Ovary (tissue), 9 donors: ENCODE data around the gene INPP4A. TPM values are rescaled to one million over a fixed set of nuclear protein-coding genes. Genes with fewer than 3 reads are reported as not detected.

Experiments
- DNase-seq, 5 donors: peaks; one replicate each; pipeline ENCODE4 v3.0.0-alpha.2; 2019 to 2020
- H3K27ac ChIP-seq, 2 donors: fragments of 200-600 bp; one replicate each; pipeline versions ENCODE4 v1.5.1 to v1.8.0; 2019 to 2022
- H3K27me3 ChIP-seq: fragments of 200-600 bp; one replicate; pipeline ENCODE4 v1.8.0; 2022
- H3K36me3 ChIP-seq: fragments of 200-600 bp; sonication (generic); one replicate; pipeline ENCODE4 v1.5.1; 2019
- H3K4me1 ChIP-seq: one replicate; pipeline ENCODE4 v1.8.1; 2013; ENCODE audit warnings: mild to moderate bottlenecking, moderate library complexity; ENCODE audit not compliant: insufficient read depth
- H3K4me3 ChIP-seq: fragments of 200-600 bp; sonication (generic); one replicate; pipeline ENCODE4 v1.5.1; 2017
- H3K9me3 ChIP-seq, 2 donors: fragments of 200-600 bp in 1 of 2; sonication (generic) in 1 of 2; one replicate each; pipeline versions ENCODE4 v1.5.1 to v1.8.1; 2013 to 2019; ENCODE audit warnings: mild to moderate bottlenecking in 1 of 2, moderate library complexity in 1 of 2
- EP300 ChIP-seq: sonication (generic); formaldehyde crosslinking; IDR thresholded peaks from one replicate; pipeline ENCODE4 v1.6.1; 2017; ENCODE audit warnings: antibody characterized with exemption
- POLR2A ChIP-seq: fragments of 450-650 bp; IDR thresholded peaks from one replicate; pipeline ENCODE4 v1.6.1; 2017; ENCODE audit warnings: antibody characterized with exemption, mild to moderate bottlenecking, moderate library complexity
- WGBS, 3 donors: extraction: QIAGEN DNeasy Blood & Tissue Kit in 1 of 3; methylation state at CpG; one replicate each; pipeline versions ENCODE4 v1.1.5 to v1.1.7; 2013 to 2017; 5-methylcytosine and 5-hydroxymethylcytosine counted together
- intact Hi-C, 4 donors: fragments of 100-400 bp; cut with DNase I; formaldehyde crosslinking; loops; one replicate each; pipeline versions ENCODE4 v1.11.0 to v1.15.1; 2022 to 2023
- polyA plus RNA-seq, 2 donors: library from polyadenylated mRNA; stranded (reverse); fragments of 200-250 nt in 1 of 2; fragments of 350-450 nt in 1 of 2; fragmentation: Illumina TruSeq in 1 of 2; extraction: RNeasy Lipid Tissue Mini Kit (QIAGEN cat#74804) in 1 of 2; gene quantifications; one replicate each; pipeline ENCODE4 v1.2.3, GENCODE V29; 2013 to 2014
- total RNA-seq, 7 donors: library from RNA; depleted of rRNA in 2 of 7; stranded (reverse); fragments of >200 nt in 2 of 7; fragmentation: NEBNext Ultra II Directional in 3 of 7; extraction: Animal tissue kit (Norgen Biotek cat#: 25700) in 3 of 7; gene quantifications; one replicate each; pipeline versions ENCODE4 v1.1.0 to v1.2.4, GENCODE V29; 2016 to 2023
- TF ChIP-seq, protein P1 (sequence below), 3 donors: fragments of 450-650 bp in 2 of 3; fragments of 200-600 bp in 1 of 3; IDR thresholded peaks; one replicate each; pipeline versions ENCODE4 v1.5.1 to v1.8.0; 2016 to 2022; ENCODE audit warnings: antibody characterized with exemption in 3 of 3, mild to moderate bottlenecking in 1 of 3
- donor health status: DM: no; HTN: no; CAD: no; lungs with moderate emphysema.
- donor health status: DM: no; HTN: no; CAD: no.
- donor health status: Bipolar disorder and iron deficiency.
- donor health status: DM: yes; HTN: yes; CAD: no.
- donor health status: DM: no; HTN: no; CAD: no.
- donor health status: DM: yes; HTN: yes; CAD: no.

The INPP4A gene
- total and polyA plus RNA-seq, 9 donors: 7.5 to 25.8 (median 16.2) TPM

DNA sequence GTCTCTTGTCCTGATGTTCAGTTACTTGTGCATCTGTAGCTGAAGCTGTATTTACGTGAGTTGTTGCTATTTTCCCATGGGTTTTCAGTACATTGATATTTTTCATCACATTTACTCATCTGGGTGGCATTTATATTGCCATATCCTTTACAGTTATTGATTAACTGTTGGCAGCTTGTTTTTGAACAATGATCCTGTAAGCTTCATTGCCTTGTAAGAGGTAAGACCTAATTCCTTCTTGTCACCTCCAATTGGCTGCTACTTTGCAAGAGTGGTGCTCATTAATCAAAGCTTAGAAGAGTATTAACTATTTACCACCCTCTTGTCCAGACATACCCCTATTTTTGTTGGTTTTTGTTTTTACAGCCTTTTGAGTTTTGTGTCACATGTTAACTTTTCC lies 88.9 kb downstream of the INPP4A start:
- no peaks in the 10 kb centered on the region for H3K27me3 ChIP-seq
- intact Hi-C loops: no loop called here
- no peaks in the 10 kb centered on the region for H3K4me1 ChIP-seq
- no peak overlapping the region for H3K4me3 ChIP-seq
- TF ChIP-seq POLR2A (no peak), EP300 (no peak)
- TF ChIP-seq, protein P1, sequence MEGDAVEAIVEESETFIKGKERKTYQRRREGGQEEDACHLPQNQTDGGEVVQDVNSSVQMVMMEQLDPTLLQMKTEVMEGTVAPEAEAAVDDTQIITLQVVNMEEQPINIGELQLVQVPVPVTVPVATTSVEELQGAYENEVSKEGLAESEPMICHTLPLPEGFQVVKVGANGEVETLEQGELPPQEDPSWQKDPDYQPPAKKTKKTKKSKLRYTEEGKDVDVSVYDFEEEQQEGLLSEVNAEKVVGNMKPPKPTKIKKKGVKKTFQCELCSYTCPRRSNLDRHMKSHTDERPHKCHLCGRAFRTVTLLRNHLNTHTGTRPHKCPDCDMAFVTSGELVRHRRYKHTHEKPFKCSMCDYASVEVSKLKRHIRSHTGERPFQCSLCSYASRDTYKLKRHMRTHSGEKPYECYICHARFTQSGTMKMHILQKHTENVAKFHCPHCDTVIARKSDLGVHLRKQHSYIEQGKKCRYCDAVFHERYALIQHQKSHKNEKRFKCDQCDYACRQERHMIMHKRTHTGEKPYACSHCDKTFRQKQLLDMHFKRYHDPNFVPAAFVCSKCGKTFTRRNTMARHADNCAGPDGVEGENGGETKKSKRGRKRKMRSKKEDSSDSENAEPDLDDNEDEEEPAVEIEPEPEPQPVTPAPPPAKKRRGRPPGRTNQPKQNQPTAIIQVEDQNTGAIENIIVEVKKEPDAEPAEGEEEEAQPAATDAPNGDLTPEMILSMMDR (IDR thresholded peaks at IDR 0.05): no peak
- WGBS, 3 donors: 89 to 93% (median 92%) methylated on average over 1 of the region's 1 CpG
- DNase-seq: no peak
- H3K9me3 ChIP-seq: no peaks in the 10 kb centered on the region
- no peak overlapping the region for H3K27ac ChIP-seq
- no peaks in the 10 kb centered on the region for H3K36me3 ChIP-seq

DNA sequence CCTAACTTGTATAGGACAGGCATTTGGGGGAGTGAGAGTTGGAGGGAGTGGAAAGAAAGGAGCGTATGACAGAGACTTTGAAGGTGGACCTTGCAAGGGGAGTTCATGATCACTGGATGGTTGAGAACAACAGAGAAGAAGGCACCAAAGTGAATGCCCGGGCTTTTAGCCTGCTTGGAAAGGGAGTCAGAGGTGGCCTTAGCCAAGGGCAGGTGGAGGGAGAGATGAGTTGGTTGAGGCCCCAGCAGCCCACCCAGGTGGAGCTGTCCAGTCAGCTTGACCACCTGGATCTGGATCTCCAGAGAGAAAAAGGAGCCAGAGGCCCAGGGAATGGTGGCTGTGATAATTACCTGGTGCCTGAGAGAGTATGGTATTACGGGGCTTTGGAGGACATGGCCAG lies 90.1 kb downstream of the INPP4A start:
- no peak overlapping the region for H3K4me3 ChIP-seq
- no peaks in the 10 kb centered on the region for H3K36me3 ChIP-seq
- H3K27me3 ChIP-seq: no peaks in the 10 kb centered on the region
- 91 to 94% (median 93%) methylated on average over 3 of the region's 3 CpGs for WGBS, 3 donors
- H3K27ac ChIP-seq: no peak overlapping the region
- H3K9me3 ChIP-seq: no peaks in the 10 kb centered on the region
- DNase-seq: no peak
- TF ChIP-seq POLR2A (no peak), EP300 (no peak)
- TF ChIP-seq, protein P1 (IDR thresholded peaks at IDR 0.05): no peak
- H3K4me1 ChIP-seq: no peaks in the 10 kb centered on the region
- intact Hi-C loops: no loop called here

DNA sequence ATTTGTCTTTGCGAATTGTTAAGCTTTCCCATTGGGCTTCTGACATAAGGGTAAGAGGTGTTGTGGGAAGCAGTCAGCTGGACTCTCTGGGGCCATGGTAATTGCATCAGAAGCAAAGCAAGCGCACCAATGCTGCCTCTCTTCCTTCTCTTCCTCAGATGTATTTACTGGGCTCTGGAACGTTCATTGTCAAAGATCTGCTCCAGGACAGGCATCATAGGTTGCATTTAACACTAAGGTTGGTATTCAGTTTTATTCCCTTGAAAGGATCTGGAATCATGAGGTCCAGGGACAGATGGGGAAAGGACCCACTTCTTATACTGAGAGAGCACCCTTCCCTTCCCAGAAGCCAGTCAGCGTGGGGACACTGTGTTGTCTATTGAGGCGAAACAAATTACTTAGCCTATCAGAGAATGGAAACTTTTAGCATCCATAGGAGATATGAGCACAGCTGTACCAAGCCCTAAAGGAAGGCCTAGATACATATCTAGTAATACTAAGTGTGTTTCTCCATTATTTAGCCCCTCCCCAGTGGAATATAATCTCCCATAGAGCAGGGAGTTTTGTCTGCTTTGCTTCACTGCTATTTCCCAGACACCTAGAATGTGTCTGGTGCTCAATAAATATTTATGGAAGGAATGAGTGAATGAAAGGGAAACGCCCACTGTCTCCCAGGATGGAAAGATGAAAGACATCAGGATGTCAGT lies 91.5 kb downstream of the INPP4A start:
- WGBS, 3 donors: 91 to 96% (median 94%) methylated on average over 6 of the region's 6 CpGs
- H3K4me3 ChIP-seq: no peak overlapping the region

DNA sequence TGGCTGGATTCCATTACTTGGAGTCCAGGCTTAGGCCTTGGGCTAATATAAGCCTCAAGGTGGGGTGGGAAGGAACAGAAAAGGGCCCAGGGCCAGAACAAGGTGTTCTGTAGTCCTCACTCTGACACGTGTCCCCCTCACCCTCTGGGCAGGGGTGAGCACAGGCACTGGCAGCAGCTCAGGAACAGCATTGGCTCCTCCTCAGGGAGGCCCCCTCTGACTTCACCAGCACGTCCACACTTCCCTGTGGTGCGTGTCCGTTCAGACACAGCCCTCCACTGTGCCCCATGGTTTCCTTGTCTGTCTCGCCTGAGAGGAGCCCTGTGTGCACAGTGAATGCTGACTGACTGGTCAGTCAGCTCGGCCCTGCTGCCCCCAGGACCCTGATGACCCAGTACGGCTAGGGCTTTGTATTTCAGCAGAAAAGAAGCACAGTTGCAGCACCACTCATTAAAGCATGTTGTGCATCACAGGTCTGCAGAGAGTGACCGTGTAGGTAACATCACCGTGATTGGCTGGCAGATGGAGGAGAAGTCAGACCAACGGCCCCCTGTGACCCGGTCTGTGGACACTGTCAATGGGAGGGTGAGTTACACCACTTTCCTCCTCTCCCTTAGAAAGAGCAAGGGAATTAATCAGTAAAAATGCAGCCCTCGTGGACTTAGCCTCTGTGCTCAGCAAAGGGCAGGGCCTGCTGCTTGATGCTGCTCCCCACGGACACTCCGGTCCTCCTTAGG lies 92.9 kb downstream of the INPP4A start:
- intact Hi-C loops: no loop called here
- no peak for DNase-seq
- Histone ChIP-seq H3K36me3 (no peaks in the 10 kb centered on the region), H3K27ac (no peak overlapping the region), H3K27me3 (no peaks in the 10 kb centered on the region), H3K4me3 (no peak overlapping the region), H3K4me1 (peaks cover 2% of the 10 kb centered on the region), H3K9me3 (no peaks in the 10 kb centered on the region)
- TF ChIP-seq POLR2A: no peak
- TF ChIP-seq, protein P1 (IDR thresholded peaks at IDR 0.05): no peak
- no peak for TF ChIP-seq EP300
- 88 to 93% (median 89%) methylated on average over 14 of the region's 14 CpGs for WGBS, 3 donors

More for the DNA sequence above, 91.5 kb downstream of the INPP4A start:
- Histone ChIP-seq H3K36me3 (no peaks in the 10 kb centered on the region), H3K27ac (no peak overlapping the region), H3K4me1 (no peaks in the 10 kb centered on the region), H3K9me3 (no peaks in the 10 kb centered on the region), H3K27me3 (no peaks in the 10 kb centered on the region)
- TF ChIP-seq POLR2A (no peak), EP300 (no peak)
- TF ChIP-seq, protein P1 (IDR thresholded peaks at IDR 0.05): no peak
- intact Hi-C loops: no loop called here
- no peak for DNase-seq
